ENCODE measurements around the gene TNNT2.

GRCh38 chr1:201344206-201345080, 33.0 kb downstream of the TNNT2 start:
- TF ChIP-seq FOXM1 (IDR thresholded peaks at IDR 0.05; ENCODE audit: borderline replicate concordance, low read depth) (no peak), RAD21 (IDR thresholded peaks at IDR 0.05; ENCODE audit: low read depth) (no peak), TCF12 (IDR thresholded peaks at IDR 0.05; ENCODE audit: low read depth) (no peak), YY1 (IDR thresholded peaks at IDR 0.05; ENCODE audit: low read depth) (no peak), TAF1 (IDR thresholded peaks at IDR 0.05; ENCODE audit: low read depth) (no peak), USF1 (IDR thresholded peaks at IDR 0.05) (no peak), EP300 (IDR thresholded peaks at IDR 0.05; ENCODE audit: borderline replicate concordance) (no peak), CEBPB (IDR thresholded peaks at IDR 0.05) (no peak)
